SK-N-SH (cell line): ENCODE results near the gene COG4. TPM values are rescaled to one million over a fixed set of nuclear protein-coding genes. Genes with fewer than 3 reads are reported as not detected.

Source experiments
- CTCF ChIA-PET: fragments of 300-600, 350-600 bp; formaldehyde crosslinking; extraction: SDS; loops from one replicate; lab custom pipeline; 2021; lab: Yijun Ruan, JAX
- POLR2A ChIA-PET: fragments of 350-600 bp; sonication (Branson Sonifier 250); formaldehyde crosslinking; extraction: SDS; loops from one replicate; lab custom pipeline; 2020; ENCODE audit warnings: antibody characterized with exemption, inconsistent platforms; lab: Yijun Ruan, JAX
- DNase-seq: peaks from one replicate; pipeline ENCODE4 v3.0.0; 2012
- H2AFZ ChIP-seq: fragments of 200-600 bp; sonication (generic); 2 replicates; pipeline ENCODE4 v1.8.1; 2016; ENCODE audit warnings: antibody characterized with exemption, mild to moderate bottlenecking, low read depth
- H3F3A ChIP-seq: fragments of 200-600 bp; sonication (generic); replicated peaks from 2 replicates; pipeline ENCODE3; 2016; ENCODE audit warnings: antibody characterized with exemption, mild to moderate bottlenecking; ENCODE audit not compliant: insufficient read depth
- H3K27ac ChIP-seq, 2 experiments: fragments of 200-500 bp in 1 of 2; fragments of 200-600 bp in 1 of 2; sonication (Bioruptor generic) in 1 of 2; sonication (generic), shearing (Covaris generic) in 1 of 2; 2 replicates each; pipeline versions ENCODE4 v1.5.1 to v1.6.1; 2014 to 2016; ENCODE audit warnings: low read depth in 2 of 2, inconsistent platforms in 1 of 2, low read length in 1 of 2, mild to moderate bottlenecking in 1 of 2, mixed read lengths in 1 of 2
- H3K27me3 ChIP-seq: fragments of 200-600 bp; sonication (generic), shearing (Covaris generic); 2 replicates; pipeline ENCODE4 v1.6.1; 2016; ENCODE audit warnings: mixed run types; ENCODE audit not compliant: insufficient read depth
- H3K36me3 ChIP-seq, 2 experiments: fragments of 200-500 bp in 1 of 2; fragments of 200-600 bp in 1 of 2; sonication (Bioruptor generic) in 1 of 2; sonication (generic) in 1 of 2; replicated peaks in 1 of 2; 2 replicates each; pipeline versions ENCODE3 to v1.5.1; 2014 to 2016; ENCODE audit warnings: low read length in 1 of 2, mild to moderate bottlenecking in 1 of 2; ENCODE audit not compliant: insufficient read depth in 2 of 2, control insufficient read depth in 1 of 2
- H3K4me1 ChIP-seq, 2 experiments: fragments of 200-500 bp in 1 of 2; fragments of 200-600 bp in 1 of 2; sonication (Bioruptor generic) in 1 of 2; sonication (generic), shearing (Covaris generic) in 1 of 2; 2 replicates each; pipeline versions ENCODE4 v1.5.1 to v1.6.1; 2014 to 2016; ENCODE audit warnings: low read depth in 1 of 2, low read length in 1 of 2, mixed run types in 1 of 2; ENCODE audit not compliant: insufficient read depth in 2 of 2, control insufficient read depth in 1 of 2
- H3K4me2 ChIP-seq: fragments of 200-600 bp; sonication (generic), shearing (Covaris generic); 2 replicates; pipeline ENCODE4 v1.6.1; 2017; ENCODE audit warnings: mixed run types
- H3K4me3 ChIP-seq, 2 experiments: fragments of 200-500 bp in 1 of 2; fragments of 200-600 bp in 1 of 2; sonication (Bioruptor generic) in 1 of 2; sonication (generic), shearing (Covaris generic) in 1 of 2; 2 replicates each; pipeline versions ENCODE4 v1.5.1 to v1.8.1; 2014 to 2016; ENCODE audit warnings: low read depth in 2 of 2, inconsistent platforms in 1 of 2, low read length in 1 of 2, mild to moderate bottlenecking in 1 of 2, mixed read lengths in 1 of 2, moderate library complexity in 1 of 2
- H3K79me2 ChIP-seq: fragments of 200-600 bp; sonication (generic); 2 replicates; pipeline ENCODE4 v1.8.1; 2017; ENCODE audit warnings: mild to moderate bottlenecking; ENCODE audit not compliant: insufficient read depth
- H3K9ac ChIP-seq: fragments of 200-600 bp; sonication (generic); 2 replicates; pipeline ENCODE4 v1.6.1; 2017; ENCODE audit warnings: mixed run types
- H3K9me2 ChIP-seq: fragments of 200-600 bp; sonication (generic); 2 replicates; pipeline ENCODE4 v1.6.1; 2017; ENCODE audit warnings: mixed run types
- H3K9me3 ChIP-seq: fragments of 200-600 bp; sonication (generic); 2 replicates; pipeline ENCODE4 v1.6.1; 2017; ENCODE audit warnings: mixed run types, mild to moderate bottlenecking, moderate library complexity
- H4K20me1 ChIP-seq: fragments of 200-600 bp; sonication (generic); 2 replicates; pipeline ENCODE4 v1.6.1; 2017; ENCODE audit warnings: mild to moderate bottlenecking, mixed run types; ENCODE audit not compliant: insufficient read depth
- EP300 ChIP-seq, 2 experiments: IDR thresholded peaks; 2 replicates each; pipeline versions ENCODE4 v1.4.0 to v1.6.1; 2012; ENCODE audit warnings: borderline replicate concordance in 1 of 2, low read depth in 1 of 2, low read length in 1 of 2
- MEF2A ChIP-seq: IDR thresholded peaks from 2 replicates; pipeline ENCODE4 v1.4.0; 2012; ENCODE audit warnings: low read depth, borderline replicate concordance
- POLR2AphosphoS5 ChIP-seq: IDR thresholded peaks from 2 replicates; pipeline ENCODE4 v1.6.1; 2012; ENCODE audit warnings: low read depth, low read length
- TCF12 ChIP-seq: IDR thresholded peaks from 2 replicates; pipeline ENCODE4 v1.4.0; 2012
- YY1 ChIP-seq: IDR thresholded peaks from 2 replicates; pipeline ENCODE4 v1.4.0; 2012; ENCODE audit warnings: low read depth, mild to moderate bottlenecking
- WGBS: methylation state at CpG from one replicate; pipeline ENCODE4 v1.1.6; 2017; ENCODE audit warnings: low lambda C conversion rate; 5-methylcytosine and 5-hydroxymethylcytosine counted together
- polyA plus RNA-seq, 3 experiments: library from polyadenylated mRNA; depleted of rRNA; stranded (reverse); fragments of >200 nt; gene quantifications; 2 replicates each; pipeline ENCODE4 v1.2.3, GENCODE V29; 2012
- TF ChIP-seq, protein P1 (sequence below): IDR thresholded peaks from 2 replicates; pipeline ENCODE4 v1.4.0; 2012; ENCODE audit warnings: low read depth, borderline replicate concordance
- TF ChIP-seq, protein P2 (sequence below): IDR thresholded peaks from 2 replicates; pipeline ENCODE4 v1.4.0; 2012; ENCODE audit warnings: low read depth
- TF ChIP-seq, protein P3 (sequence below): fragments of 200-600 bp; sonication (generic); IDR thresholded peaks from 2 replicates; pipeline ENCODE4 v1.6.1; 2017; ENCODE audit warnings: antibody characterized with exemption, mild to moderate bottlenecking, moderate library complexity

COG4 gene
- polyA plus RNA-seq, 1 of the 3 experiments (the other 2 are of a cell fraction) = 54.4 TPM

DNA sequence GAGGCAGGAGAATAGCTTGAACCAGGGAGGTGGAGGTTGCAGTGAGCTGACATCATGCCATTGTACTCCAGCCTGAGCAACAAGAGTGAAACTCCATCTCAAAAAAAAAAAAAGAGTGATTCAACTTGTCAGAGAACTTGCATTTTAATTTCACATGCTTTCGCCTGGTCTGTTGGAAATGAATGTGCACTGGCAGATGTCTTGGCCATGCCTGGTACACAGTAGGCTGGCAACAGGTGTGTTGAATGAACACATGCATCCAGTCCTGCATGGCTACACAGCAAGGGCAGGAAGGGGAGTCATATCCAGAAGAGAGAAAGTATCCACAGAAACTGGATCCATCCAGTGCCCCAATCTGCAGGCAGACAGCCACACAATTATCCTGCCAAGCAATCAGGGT, 11.5 kb downstream of the COG4 start (continued):
- TF ChIP-seq, protein P1, sequence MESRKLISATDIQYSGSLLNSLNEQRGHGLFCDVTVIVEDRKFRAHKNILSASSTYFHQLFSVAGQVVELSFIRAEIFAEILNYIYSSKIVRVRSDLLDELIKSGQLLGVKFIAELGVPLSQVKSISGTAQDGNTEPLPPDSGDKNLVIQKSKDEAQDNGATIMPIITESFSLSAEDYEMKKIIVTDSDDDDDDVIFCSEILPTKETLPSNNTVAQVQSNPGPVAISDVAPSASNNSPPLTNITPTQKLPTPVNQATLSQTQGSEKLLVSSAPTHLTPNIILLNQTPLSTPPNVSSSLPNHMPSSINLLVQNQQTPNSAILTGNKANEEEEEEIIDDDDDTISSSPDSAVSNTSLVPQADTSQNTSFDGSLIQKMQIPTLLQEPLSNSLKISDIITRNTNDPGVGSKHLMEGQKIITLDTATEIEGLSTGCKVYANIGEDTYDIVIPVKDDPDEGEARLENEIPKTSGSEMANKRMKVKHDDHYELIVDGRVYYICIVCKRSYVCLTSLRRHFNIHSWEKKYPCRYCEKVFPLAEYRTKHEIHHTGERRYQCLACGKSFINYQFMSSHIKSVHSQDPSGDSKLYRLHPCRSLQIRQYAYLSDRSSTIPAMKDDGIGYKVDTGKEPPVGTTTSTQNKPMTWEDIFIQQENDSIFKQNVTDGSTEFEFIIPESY = no peak
- TF ChIP-seq, protein P2, sequence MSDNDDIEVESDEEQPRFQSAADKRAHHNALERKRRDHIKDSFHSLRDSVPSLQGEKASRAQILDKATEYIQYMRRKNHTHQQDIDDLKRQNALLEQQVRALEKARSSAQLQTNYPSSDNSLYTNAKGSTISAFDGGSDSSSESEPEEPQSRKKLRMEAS = no peak
- TF ChIP-seq MEF2A (no peak), TCF12 (no peak), POLR2AphosphoS5 (no peak)

- no peaks in the 10 kb centered on the region for H3K9me3 ChIP-seq
- H3K27me3 ChIP-seq = no peaks in the 10 kb centered on the region
- no peak overlapping the region for H3K9ac ChIP-seq
- H3K4me3 ChIP-seq = no peak overlapping the region
- H3K4me1 ChIP-seq = no peaks in the 10 kb centered on the region
- TF ChIP-seq, protein P3, sequence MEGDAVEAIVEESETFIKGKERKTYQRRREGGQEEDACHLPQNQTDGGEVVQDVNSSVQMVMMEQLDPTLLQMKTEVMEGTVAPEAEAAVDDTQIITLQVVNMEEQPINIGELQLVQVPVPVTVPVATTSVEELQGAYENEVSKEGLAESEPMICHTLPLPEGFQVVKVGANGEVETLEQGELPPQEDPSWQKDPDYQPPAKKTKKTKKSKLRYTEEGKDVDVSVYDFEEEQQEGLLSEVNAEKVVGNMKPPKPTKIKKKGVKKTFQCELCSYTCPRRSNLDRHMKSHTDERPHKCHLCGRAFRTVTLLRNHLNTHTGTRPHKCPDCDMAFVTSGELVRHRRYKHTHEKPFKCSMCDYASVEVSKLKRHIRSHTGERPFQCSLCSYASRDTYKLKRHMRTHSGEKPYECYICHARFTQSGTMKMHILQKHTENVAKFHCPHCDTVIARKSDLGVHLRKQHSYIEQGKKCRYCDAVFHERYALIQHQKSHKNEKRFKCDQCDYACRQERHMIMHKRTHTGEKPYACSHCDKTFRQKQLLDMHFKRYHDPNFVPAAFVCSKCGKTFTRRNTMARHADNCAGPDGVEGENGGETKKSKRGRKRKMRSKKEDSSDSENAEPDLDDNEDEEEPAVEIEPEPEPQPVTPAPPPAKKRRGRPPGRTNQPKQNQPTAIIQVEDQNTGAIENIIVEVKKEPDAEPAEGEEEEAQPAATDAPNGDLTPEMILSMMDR = no peak
- no peak for TF ChIP-seq MEF2A
- ChIA-PET CTCF (interaction anchor here (1.2 kb wide), 1 partner anchor 9 kb away, joined by 4 read pairs; no protein-coding TSS in a partner anchor), POLR2A (no interaction called here)
- no peak overlapping the region for H3K4me2 ChIP-seq
- no peak overlapping the region for H2AFZ ChIP-seq
- H3K36me3 ChIP-seq = peaks cover 50 to 51% of the 10 kb centered on the region in 2 experiments
- DNase-seq = no peak
- H3F3A ChIP-seq = peaks cover 16% of the 10 kb centered on the region
- H3K79me2 ChIP-seq = no peaks in the 10 kb centered on the region
- H3K27ac ChIP-seq = no peak overlapping the region
- WGBS = 100% methylated on average over 3 of the region's 3 CpGs
- H4K20me1 ChIP-seq = no peaks in the 10 kb centered on the region
- no peaks in the 10 kb centered on the region for H3K9me2 ChIP-seq
Observed at GRCh38 chr16:70510216-70510615, 13.1 kb downstream of the COG4 start.

- H3K27ac ChIP-seq = no peak overlapping the region
- H3K9me2 ChIP-seq = no peaks in the 10 kb centered on the region
- H3K79me2 ChIP-seq = no peaks in the 10 kb centered on the region
- DNase-seq = no peak
- H3F3A ChIP-seq = peaks cover 16% of the 10 kb centered on the region
- 82% methylated on average over 5 of the region's 5 CpGs for WGBS
- peaks cover 45% of the 10 kb centered on the region in 2 experiments for H3K36me3 ChIP-seq
- H4K20me1 ChIP-seq = no peaks in the 10 kb centered on the region
- no peaks in the 10 kb centered on the region for H3K4me1 ChIP-seq
- no peak overlapping the region for H2AFZ ChIP-seq
- H3K4me3 ChIP-seq = no peak overlapping the region
- POLR2A ChIA-PET = interaction anchor here (0.9 kb wide), 1 partner anchor 145 kb away, joined by 3 read pairs; no protein-coding TSS in a partner anchor
- no peak overlapping the region for H3K9ac ChIP-seq
- CTCF ChIA-PET = no interaction called here
- no peak overlapping the region for H3K4me2 ChIP-seq
- no peaks in the 10 kb centered on the region for H3K27me3 ChIP-seq
- TF ChIP-seq TCF12 (no peak), EP300 (IDR thresholded peaks at IDR 0.05; ENCODE audit: borderline replicate concordance in 1 of 2, low read depth in 1 of 2, low read length in 1 of 2) (no peak), YY1 (no peak)
- TF ChIP-seq, protein P3 = peak; percentile 36
- no peaks in the 10 kb centered on the region for H3K9me3 ChIP-seq
Observed at GRCh38 chr16:70508752-70509151, 14.6 kb downstream of the COG4 start.
